Measurements from ENCODE around the gene ZNF609.
"Not testable (repeated sequence)": the region's sequence is repeated elsewhere in the genome, so short reads cannot be mapped to it uniquely, and the experiment has no call there.

The ZNF609 gene

DNA sequence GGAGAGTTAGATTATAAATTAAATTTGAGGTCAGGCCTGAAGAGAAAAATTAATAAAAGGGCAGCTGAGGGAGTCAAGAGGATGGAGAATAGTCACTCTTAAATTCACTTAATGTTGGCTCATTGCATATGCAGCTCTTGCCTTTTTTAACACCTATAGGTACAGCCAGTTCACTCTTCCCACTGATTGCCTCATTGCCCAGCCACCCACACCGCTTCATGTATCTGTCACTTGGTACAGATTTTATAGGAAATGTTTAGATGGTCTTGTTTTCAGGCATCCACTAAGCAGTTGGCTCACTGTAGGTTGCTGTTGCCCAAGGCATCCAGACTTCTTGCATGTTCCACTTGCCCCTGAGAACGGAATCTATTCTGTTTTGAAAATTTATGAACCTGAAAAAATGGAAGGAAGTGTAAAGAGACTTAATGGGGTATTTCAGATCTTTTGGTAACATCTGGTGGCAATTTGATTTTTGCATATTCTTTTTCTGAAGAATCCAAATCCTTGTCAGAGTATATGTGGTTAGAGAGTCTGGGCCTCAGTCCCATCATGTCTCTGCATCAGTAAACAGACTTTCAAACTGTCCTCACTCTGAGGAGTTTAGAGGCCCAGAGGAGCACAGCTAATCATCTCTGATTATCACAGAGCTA, 163.1 kb downstream of the ZNF609 start:
- DNase-seq (ENCODE audit: low read depth): no peak

DNA sequence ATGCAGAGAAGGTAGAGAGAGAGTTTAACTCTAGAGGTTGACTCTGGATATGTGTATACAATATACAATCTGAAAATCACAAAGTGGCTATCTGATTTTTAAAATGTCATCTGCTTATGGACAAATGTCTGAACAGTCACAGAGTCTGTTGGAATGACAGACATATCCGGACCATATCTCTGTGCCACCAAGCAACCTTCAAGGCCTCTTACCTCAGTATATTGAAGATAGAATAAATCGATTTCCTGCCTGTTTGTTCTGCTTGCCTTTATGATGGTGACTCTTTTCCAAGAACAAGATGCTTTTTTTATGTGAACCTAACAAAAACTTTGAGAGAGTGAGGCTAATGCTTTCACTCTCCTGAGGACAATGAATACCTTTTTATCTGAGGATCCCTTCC, 163.9 kb downstream of the ZNF609 start:
- no peak for DNase-seq (ENCODE audit: low read depth)

- DNase-seq (ENCODE audit: low read depth): no peak
Observed at GRCh38 chr15:64629063-64629462, 168.7 kb downstream of the ZNF609 start.

DNA sequence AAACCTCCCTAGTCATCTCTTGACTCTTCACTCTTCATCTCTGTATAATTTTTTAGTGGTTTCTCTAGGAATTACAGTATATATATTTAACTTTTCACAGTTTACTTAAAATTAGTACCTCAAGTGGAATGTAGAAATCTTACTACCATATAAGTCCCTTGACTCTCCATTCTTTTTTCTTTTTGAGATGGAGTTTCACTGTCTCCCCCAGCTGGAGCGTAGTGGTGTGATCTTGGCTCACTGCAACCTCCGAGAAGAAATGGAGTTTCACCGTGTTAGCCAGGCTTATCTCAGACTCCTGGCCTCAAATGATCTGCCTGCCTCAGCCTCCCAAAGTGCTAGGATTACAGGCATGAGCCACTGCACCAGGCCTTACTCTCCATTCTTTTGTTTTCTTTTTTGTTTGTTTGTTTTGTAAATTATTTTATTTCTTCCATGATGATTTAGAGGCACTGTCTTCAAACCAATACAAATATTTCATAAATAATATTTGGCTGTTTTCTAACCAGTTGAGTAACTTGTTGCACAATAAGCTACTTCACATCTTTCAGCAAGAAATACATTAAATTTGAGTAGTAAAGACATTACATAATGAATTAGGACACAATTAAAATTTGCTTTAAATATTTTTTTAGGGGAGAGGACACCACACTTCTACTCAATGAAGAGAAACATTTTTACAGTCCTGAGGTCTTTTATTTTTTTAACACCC, 170.2 kb downstream of the ZNF609 start:
- no peak for DNase-seq (ENCODE audit: low read depth)

DNA sequence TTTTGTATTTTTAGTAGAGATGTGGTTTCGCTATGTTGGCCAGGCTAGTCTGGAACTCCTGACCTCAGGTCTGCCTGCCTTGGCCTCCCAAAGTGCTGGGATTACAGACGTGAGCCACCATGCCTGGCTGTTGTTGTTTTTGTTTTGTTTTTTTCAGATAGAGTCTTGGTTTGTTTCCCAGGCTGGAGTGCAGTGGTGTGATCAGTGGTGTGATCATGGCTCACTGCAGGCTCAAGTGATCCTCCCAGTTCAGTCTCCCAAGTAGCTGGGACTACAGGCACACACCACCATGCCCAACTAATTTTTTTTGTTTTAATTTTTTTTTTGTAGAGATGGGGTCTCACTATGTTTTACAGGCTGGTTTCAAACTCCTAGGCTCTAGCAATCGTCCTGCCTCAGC, 172.3 kb downstream of the ZNF609 start:
- DNase-seq (ENCODE audit: low read depth): not testable (repeated sequence)

DNA sequence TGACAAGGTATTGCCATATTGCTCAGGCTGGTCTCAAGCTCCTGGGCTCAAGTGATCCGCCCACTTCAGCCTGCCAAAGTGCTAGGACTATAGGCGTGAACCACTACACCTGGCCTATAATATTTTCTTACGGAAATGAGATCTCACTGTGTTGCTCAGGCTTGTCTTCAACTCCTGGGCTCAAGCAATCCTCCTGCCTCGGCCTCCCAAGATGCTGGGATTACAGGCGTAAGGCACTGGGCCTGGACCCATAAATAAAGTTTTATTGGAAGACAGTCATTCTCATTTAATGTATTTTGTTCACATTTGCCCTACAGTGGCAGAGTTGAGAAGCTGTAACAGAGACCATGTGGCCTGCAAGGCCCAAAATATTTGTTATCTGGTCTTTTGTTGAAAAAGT, 173.0 kb downstream of the ZNF609 start:
- DNase-seq (ENCODE audit: low read depth): no peak

DNA sequence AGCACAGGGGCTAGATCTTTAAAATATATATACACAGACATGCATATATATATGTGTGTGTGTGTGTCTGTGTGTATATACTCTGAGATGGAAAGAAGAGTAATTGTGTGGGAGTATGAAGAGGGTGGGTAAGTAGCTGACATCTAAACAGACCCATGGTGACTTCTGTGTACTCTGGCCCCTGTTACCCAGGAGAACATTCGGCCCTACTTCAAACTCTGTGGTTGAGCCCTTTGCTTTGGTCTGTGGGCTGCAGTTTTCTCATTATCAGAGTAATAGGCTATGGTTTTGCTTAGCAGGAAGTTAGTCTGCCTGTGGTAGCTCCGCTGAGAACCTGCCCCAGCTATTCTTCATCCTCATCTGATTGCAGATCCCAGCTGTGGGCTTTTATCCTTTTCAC, 173.6 kb downstream of the ZNF609 start:
- DNase-seq (ENCODE audit: low read depth): no peak

GRCh38 chr15:64634576-64635498, 174.5 kb downstream of the ZNF609 start:
- no peak for DNase-seq (ENCODE audit: low read depth)

- no peak for DNase-seq (ENCODE audit: low read depth)
Observed at GRCh38 chr15:64635499-64636495, 175.4 kb downstream of the ZNF609 start.

DNA sequence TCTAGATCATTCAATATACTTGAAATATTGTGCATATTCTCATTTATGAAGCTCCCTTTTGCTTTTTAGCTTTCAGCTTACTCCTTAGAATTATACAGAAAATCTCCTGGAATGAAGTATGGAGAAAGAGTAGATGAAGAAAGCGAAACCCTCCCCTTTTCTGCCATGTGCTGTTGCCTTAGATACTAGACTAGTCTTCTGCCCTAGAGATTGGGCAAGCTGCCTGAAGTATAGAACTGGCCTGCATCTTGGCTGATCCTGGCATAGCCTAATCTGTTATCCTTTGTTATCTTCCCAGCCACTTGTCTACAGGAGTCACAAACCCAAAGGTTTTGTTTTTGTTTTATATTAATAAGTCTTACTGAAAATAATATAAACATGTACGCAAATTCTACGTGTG, 176.2 kb downstream of the ZNF609 start:
- DNase-seq (ENCODE audit: low read depth): no peak

DNA sequence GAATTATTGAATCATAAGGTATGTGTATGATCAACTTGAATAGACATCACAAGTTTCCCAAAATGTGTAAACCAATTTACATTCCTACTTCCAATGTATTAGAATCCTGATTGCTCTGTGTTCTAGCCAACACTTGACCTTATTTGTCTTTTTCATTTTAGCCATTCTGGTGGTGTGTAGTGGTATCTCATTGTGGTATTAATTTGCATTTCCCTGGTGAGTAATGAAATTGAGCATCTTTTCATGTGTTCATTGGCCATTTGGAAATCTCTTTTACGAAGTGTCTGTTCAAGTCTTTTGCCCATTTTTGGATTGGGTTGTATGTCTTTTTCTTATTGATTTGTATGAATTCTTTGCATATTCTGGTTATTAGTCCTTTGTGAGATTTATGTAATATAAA, 177.0 kb downstream of the ZNF609 start:
- no peak for DNase-seq (ENCODE audit: low read depth)

GRCh38 chr15:64639744-64640143, 179.4 kb downstream of the ZNF609 start:
- not testable (repeated sequence) for DNase-seq (ENCODE audit: low read depth)

DNA sequence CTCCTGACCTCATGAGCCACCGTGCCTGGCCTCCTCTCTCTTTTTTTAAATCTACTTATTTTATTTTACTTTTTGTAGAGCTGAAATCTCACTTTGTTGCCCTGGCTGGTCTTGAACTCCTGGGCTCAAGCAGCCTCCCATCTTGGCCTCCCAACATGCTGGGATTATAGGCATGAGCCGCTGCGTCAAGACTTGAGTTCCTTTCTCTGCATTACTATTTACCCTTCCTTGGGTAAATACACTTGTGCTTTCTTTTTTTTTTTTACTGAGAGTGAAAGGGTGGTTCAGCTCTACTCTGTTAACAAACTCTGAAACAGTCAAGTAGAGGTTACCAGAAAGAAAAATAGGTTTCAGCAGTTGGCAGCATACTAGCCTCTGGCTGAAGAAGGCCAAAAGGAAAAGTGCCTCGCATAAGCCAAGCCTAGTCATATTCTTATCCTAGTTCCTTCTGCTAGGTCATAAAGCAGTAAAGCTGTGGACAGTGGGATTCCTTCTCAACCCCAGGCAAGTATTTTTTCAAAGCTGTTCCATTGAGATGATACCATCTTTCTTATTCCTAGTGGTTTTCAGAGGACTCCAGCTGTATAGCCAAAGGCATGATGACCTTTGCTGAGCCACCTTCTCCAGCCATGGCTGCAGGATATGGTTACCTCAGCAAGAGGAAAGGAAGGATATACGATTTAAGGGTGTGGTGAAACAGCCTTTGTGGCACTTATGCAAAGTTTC, 179.9 kb downstream of the ZNF609 start:
- DNase-seq (ENCODE audit: low read depth): no peak

DNA sequence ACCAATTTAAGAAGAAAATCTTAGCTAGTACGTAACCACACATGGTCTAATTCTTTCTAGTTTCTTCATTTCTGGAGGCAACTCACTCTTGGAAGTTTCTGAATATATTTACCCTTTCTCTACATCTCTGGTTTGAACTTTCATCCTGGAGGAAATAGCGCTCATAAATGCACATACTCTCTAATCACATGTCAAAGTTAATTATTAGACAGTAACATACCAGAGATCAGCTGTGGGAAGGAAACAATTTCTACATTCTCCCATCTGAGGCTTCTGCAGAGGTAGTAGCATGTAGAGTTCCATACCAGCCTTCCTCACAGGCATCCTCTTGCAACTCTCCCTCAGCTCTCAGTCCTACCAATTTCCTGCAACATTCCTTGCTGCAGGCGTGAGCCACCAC, 182.5 kb downstream of the ZNF609 start:
- DNase-seq (ENCODE audit: low read depth): no peak

GRCh38 chr15:64643685-64644084, 183.3 kb downstream of the ZNF609 start:
- no peak for DNase-seq (ENCODE audit: low read depth)

DNA sequence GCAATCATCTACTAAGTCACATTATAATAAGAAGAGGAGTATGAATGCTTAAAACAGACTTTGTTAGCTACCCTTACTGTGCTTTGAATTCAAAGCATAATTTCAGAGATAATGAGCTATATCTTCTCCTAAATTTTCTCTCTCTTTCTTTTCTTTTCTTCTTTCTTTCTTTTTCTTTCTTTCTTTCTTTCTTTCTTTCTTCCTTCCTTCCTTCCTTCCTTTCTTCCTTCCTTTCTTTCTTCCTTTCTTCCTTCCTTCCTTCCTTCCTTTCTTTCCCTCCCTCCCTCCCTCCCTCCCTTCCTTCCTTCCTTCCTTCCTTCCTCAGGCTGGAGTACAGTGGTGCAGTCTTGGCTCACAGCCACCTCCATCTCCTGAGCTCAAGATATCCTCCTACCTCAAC, 184.4 kb downstream of the ZNF609 start:
- DNase-seq (ENCODE audit: low read depth): not testable (repeated sequence)

DNA sequence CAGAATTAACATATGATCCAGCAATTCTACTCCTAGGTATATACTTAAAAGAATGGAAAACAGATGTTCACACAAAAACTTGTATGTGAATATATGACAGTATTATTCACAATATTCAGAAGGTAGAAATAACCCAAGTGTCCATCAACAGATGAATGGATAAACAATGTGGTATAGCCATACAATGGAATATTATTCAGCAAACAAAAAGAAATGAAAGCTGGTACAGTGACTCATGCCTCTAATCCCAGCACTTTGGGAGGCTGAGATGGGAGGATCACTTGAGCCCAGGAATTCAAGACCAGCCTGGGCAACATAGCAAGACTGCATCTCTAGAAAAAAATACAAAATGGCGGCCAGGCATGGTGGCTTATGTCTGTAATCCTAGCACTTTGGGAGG, 185.6 kb downstream of the ZNF609 start:
- DNase-seq (ENCODE audit: low read depth): no peak

GRCh38 chr15:64647367-64647766, 187.0 kb downstream of the ZNF609 start:
- DNase-seq (ENCODE audit: low read depth): no peak

DNA sequence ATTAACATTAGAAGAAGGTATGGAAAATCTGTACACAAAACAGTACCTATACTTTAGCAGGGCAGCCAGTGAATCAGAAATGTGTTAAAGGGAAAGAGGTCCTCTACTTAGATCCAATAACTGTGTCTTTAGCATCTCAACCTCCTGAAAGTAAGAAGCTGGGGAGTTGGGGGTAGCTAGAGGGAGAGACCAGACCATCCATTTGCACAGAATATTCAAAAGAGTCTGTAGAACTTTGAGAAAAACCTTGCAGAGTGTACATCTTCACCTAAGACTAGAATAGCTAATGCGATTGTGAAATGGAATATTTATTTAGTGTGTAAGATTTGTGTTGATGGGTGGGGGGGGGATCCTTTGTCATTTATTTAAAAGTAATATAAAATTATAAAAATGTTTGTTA, 190.2 kb downstream of the ZNF609 start:
- no peak for DNase-seq (ENCODE audit: low read depth)

DNA sequence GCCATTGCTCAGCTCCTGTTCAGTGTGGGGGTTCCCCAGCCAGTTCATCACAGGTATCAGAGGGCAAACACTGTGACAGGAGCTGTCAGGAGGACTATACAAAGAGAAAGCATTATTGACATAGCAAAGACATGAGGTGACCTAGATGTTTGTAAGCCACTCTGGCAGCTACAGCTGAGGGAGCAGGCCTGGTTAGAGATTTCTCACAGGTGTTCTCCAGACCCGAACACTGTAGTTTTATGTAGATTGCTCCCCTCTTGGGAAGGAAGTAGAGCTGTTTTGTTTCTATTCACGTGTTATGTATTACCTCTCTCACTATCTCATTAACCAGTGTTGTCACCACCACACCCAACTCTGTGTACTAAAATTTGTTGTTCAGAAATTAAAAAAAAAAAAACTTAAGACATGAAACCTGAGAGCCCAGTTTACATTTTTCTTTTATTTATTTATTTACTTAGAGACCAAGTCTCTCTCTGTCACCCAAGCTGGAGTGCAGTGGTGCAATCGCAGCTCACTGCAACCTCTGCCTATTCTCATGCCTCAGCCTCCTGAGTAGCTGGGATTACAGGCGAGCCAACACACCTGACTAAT, 191.3 kb downstream of the ZNF609 start:
- DNase-seq (ENCODE audit: low read depth): peak; percentile 15

DNA sequence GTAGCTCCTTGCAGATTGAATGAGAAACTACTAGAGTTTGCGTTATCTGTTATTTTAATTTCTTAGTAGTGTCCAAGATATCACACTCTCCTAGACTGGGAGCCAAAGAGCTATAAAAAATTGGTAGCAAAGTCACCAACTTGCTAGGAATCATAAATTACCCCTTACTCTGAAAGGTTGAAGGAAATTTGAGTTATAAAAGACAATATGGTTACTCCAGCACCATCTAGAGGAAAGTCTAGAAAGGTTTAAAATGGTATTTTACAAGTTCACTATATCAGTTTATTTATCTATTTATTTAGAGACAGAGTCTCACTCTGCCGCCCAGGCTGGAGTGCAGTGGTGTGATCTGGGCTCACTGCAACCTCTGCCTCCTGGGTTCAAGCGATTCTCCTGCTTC, 193.4 kb downstream of the ZNF609 start:
- no peak for DNase-seq (ENCODE audit: low read depth)

All from activated T-cell treated with anti-CD3 and anti-CD28 coated beads for 1 hour (primary cell).